ENCODE results near the gene PPP4R4.

DNA sequence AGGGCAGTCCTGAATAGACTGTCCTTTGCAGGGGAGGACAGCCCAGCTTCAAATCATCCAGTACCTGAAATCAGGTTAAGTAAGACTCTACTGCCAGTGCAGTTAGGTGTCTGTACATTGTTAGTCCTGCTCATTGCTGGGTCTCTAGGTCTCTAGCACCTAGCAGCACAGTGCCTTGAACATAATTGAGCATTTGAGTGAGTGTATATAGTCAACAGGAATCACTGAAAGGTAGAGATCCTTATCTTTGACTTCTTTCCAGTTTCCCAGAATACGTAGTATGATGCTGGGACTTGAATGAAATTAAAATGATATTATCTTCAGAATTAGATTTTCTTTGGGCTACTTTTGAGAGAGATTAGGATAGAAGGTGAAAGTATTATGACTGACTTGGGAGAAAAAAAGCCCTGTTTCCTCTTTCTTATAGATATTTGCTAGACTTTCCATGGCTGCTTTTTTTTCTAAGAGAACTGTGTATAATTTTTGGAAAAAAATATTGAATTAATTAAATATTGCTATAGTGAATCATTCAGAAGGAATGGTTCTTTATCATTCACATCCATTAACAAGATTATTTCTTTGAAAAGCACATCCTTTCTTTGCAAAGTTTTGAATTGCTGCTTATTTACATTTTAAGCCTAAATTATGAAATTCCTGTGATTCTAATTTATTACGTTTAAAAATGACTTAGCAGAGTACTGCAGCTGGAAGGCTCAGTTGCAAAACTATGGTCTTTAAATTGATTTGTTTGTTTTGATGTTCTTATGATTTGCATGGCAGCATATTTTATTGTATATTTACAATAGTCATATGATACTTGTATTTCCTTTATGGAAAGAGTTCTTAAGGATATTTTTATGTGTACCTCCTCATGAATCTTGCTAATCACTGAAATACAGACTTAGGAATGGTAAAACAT, 51.6 kb downstream of the PPP4R4 start:
- no peak for TF ChIP-seq POLR2A (IDR thresholded peaks at IDR 0.05)
- TF ChIP-seq, protein P1, sequence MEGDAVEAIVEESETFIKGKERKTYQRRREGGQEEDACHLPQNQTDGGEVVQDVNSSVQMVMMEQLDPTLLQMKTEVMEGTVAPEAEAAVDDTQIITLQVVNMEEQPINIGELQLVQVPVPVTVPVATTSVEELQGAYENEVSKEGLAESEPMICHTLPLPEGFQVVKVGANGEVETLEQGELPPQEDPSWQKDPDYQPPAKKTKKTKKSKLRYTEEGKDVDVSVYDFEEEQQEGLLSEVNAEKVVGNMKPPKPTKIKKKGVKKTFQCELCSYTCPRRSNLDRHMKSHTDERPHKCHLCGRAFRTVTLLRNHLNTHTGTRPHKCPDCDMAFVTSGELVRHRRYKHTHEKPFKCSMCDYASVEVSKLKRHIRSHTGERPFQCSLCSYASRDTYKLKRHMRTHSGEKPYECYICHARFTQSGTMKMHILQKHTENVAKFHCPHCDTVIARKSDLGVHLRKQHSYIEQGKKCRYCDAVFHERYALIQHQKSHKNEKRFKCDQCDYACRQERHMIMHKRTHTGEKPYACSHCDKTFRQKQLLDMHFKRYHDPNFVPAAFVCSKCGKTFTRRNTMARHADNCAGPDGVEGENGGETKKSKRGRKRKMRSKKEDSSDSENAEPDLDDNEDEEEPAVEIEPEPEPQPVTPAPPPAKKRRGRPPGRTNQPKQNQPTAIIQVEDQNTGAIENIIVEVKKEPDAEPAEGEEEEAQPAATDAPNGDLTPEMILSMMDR (IDR thresholded peaks at IDR 0.05) = no peak
